TTC549 (cell line): ENCODE results near the gene ZNF140.

Experiments used
- FAIRE-seq: peaks from 2 replicates; lab custom pipeline; 2012; peaks lifted over from hg19 to GRCh38; lab: Jason Lieb, UNC

Gene ZNF140

DNA sequence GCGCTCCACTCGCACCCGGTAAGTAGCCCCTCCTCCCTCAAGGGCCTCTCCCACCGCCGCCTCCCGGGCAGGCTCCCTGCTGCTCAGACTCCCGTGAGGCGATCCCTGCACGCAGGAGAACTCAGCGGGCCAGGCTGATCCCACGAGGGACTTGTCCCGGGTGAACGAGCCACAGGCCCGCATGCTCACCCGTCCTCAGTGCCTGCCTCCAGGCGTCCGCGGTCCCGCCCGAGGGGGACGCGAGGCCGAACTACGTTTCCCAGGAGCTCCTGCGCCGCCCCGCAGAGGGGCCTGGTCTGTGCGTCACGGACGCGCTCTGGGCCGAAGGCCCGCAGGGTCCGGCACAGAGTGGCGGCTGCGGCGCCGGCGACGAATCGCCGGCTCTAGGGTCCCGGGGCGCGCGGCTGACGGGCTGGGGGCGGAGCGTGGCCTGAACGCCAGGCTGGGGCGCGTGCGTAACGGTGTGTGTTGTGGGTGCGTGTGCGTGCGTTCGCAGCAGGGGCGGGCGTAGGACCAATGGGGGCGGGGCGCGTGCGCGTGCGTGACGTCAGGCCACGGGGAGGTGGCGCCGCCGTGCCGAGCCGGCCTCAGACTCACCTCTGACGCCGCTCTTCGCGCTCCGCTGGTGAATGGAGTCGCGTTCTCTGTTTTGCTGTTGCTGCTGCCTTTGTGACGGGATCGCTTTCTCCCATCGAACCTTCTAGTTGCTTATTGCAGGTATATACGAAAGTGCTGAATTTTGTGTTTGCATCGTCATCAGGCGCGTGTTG lies 49.5 kb downstream of the ZNF140 start, which contains the start of the genes ZNF10 and ZNF891:
Gene ZNF10, plus strand, starts transcription at position 590 of the 770 bp plus-strand sequence. CDS start 13,866 bp downstream, outside the sequence.
Gene ZNF891, minus strand, starts transcription at position 237 of the 770 bp plus-strand sequence. CDS start 8,356 bp downstream, outside the sequence.
- FAIRE-seq: no peak

DNA sequence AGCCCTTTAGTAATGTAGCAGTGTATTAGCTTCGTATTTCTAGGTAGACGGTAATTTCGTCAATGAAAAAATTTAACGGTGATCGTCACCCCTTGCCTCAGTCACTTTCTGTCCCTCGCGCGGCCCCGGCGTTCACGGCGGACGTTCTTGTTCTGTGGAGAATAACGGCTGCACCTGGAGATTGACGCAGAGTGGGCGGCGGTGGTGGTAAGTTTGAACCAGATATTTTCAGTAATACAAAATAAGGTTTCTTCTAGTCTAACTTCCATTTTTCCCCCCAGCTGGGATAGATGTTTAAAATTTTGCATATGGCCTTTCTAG lies 50.0 kb downstream of the ZNF140 start:
- FAIRE-seq: no peak

DNA sequence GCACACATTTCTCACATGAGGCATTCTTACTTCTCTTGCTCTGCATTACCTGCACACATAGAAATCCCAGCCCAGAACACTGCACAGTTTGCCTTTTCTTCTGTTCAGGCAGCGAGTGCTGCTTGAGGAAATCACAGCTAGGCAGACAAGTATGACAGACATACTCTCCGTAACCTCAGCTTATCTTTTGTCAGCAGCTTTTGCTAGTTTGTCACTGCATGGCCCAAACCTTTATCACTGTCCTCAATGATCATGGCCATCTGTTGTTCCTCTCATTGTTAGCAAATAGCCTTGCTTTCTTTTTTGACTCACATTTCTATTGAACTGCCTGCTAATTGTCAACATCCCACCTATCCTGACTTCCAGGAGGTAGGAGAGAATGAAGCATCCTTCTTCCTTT lies 55.0 kb downstream of the ZNF140 start:
- FAIRE-seq: no peak

DNA sequence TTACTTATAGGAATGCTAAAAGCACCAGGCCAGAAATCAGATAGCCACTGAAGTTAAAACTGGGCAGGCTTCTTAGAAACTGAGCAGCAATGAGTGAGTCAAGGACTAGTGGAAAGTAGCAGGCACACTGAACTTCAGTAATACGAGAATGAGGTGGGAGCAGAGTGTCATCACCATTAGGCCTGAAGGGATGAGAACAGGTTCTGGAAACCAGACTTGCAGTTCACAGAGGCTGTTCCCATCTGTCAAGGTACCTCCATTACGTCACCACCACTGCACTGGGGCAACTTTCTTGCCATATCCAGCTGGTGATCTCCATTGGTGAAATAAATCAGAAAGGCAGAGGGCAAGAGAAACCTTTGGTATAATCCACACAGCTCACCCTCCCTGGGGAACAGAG lies 65.3 kb downstream of the ZNF140 start:
- FAIRE-seq: no peak

DNA sequence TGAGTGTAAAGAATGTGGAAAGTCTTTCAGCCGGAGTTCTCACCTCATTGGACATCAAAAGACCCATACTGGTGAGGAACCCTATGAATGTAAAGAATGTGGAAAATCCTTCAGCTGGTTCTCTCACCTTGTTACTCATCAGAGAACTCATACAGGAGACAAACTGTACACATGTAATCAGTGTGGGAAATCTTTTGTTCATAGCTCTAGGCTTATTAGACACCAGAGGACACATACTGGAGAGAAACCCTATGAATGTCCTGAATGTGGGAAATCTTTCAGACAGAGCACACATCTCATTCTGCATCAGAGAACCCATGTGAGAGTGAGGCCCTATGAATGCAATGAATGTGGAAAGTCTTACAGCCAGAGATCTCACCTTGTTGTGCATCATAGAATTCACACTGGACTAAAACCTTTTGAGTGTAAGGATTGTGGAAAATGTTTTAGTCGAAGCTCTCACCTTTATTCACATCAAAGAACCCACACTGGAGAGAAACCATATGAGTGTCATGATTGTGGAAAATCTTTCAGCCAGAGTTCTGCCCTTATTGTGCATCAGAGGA lies 75.5 kb downstream of the ZNF140 start:
- FAIRE-seq: no peak
